Fibroblast of pulmonary artery (primary cell): ENCODE results near the gene SIX2.

Source experiments
- DNase-seq: peaks from one replicate; pipeline ENCODE4 v3.0.0-alpha.2; 2010; ENCODE audit warnings: low read depth
- H3K4me3 ChIP-seq: replicated peaks from 2 replicates; pipeline ENCODE4 v1.5.1; 2011; ENCODE audit warnings: low read depth, mild to moderate bottlenecking, control low read depth, low read length, moderate library complexity
- TF ChIP-seq, protein P1 (sequence below): IDR thresholded peaks from 2 replicates; pipeline ENCODE4 v1.5.1; 2011; ENCODE audit warnings: mild to moderate bottlenecking, control low read depth, low read length, inconsistent platforms; ENCODE audit errors: missing control alignments

The SIX2 gene

DNA sequence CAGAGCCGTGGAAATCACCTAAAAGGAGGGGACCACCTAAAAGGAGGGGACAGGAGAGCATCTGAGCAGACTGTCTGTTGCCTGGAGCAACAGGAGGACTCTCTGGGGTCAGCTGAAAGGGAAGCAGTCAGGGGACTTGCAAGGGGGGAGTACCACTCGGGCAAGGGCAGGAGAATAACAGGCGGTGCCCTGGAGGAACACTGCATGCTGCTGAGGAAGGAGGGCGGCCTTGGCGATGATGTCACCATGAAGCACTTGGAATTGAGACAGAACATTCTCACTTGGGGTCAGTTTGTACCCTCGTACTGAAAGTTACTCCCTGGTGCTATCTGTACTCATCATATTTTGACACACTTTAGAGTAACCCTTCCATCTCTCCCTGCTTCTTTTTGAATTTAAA, 49.4 kb downstream of the SIX2 start:
- H3K4me3 ChIP-seq, result no peak overlapping the region
- TF ChIP-seq, protein P1, sequence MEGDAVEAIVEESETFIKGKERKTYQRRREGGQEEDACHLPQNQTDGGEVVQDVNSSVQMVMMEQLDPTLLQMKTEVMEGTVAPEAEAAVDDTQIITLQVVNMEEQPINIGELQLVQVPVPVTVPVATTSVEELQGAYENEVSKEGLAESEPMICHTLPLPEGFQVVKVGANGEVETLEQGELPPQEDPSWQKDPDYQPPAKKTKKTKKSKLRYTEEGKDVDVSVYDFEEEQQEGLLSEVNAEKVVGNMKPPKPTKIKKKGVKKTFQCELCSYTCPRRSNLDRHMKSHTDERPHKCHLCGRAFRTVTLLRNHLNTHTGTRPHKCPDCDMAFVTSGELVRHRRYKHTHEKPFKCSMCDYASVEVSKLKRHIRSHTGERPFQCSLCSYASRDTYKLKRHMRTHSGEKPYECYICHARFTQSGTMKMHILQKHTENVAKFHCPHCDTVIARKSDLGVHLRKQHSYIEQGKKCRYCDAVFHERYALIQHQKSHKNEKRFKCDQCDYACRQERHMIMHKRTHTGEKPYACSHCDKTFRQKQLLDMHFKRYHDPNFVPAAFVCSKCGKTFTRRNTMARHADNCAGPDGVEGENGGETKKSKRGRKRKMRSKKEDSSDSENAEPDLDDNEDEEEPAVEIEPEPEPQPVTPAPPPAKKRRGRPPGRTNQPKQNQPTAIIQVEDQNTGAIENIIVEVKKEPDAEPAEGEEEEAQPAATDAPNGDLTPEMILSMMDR, result no peak
- no peak for DNase-seq

GRCh38 chr2:44957656-44958327, 51.5 kb downstream of the SIX2 start:
- TF ChIP-seq, protein P1, result no peak
- no peak for DNase-seq
- no peak overlapping the region for H3K4me3 ChIP-seq

DNA sequence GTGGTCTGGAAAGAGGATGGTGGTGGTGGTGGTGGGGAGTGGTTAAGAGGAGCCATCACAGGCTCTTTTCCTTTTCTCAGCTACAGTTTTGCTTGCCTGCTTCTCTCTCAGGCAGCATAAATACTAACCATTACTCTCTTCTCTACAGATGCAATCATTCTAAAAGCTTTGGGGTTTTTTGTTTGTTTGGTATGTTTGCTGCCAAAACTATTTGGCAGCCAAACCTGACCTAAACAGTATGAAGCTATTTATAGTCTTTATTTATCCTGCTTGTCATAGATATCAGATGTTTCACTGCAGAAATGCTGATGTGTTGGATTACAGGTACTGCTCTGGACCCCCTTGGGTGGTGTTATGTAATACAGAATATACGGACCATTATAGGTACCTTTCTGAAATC, 52.4 kb downstream of the SIX2 start:
- H3K4me3 ChIP-seq, result no peak overlapping the region
- TF ChIP-seq, protein P1, result no peak
- DNase-seq, result no peak

GRCh38 chr2:44955593-44956392, 53.5 kb downstream of the SIX2 start:
- TF ChIP-seq, protein P1, result peak; percentile 79
- DNase-seq, result peak; percentile 72
- H3K4me3 ChIP-seq, result no peak overlapping the region
